Ishikawa (cell line): Measurements from ENCODE around the gene FAM171A2.

ENCODE experiments used
- CEBPB ChIP-seq: IDR thresholded peaks from 2 replicates; pipeline ENCODE4 v1.6.1; 2012
- CREB1 ChIP-seq: IDR thresholded peaks from 2 replicates; pipeline ENCODE4 v1.6.1; 2012; ENCODE audit warnings: low read depth
- EGR1 ChIP-seq: IDR thresholded peaks from 2 replicates; pipeline ENCODE4 v1.6.1; 2012
- EP300 ChIP-seq: IDR thresholded peaks from 2 replicates; pipeline ENCODE4 v1.6.1; 2012; ENCODE audit warnings: borderline replicate concordance
- FOXM1 ChIP-seq: IDR thresholded peaks from 2 replicates; pipeline ENCODE4 v1.6.1; 2012; ENCODE audit warnings: low read depth, borderline replicate concordance
- MAX ChIP-seq: IDR thresholded peaks from 2 replicates; pipeline ENCODE4 v1.6.1; 2012
- NFIC ChIP-seq: IDR thresholded peaks from 2 replicates; pipeline ENCODE4 v1.6.1; 2012
- RAD21 ChIP-seq: IDR thresholded peaks from 2 replicates; pipeline ENCODE4 v1.6.1; 2012; ENCODE audit warnings: low read depth
- REST ChIP-seq: IDR thresholded peaks from 2 replicates; pipeline ENCODE4 v1.6.1; 2012; ENCODE audit warnings: low read depth, mild to moderate bottlenecking
- TAF1 ChIP-seq: IDR thresholded peaks from 2 replicates; pipeline ENCODE4 v1.6.1; 2012; ENCODE audit warnings: low read depth, mild to moderate bottlenecking
- TCF12 ChIP-seq: IDR thresholded peaks from 2 replicates; pipeline ENCODE4 v1.6.1; 2012; ENCODE audit warnings: low read depth
- TEAD4 ChIP-seq: IDR thresholded peaks from 2 replicates; pipeline ENCODE4 v1.6.1; 2012
- YY1 ChIP-seq: IDR thresholded peaks from 2 replicates; pipeline ENCODE4 v1.6.1; 2012; ENCODE audit warnings: low read depth
- TF ChIP-seq, protein P1 (sequence below): IDR thresholded peaks from 2 replicates; pipeline ENCODE4 v1.6.1; 2012

DNA sequence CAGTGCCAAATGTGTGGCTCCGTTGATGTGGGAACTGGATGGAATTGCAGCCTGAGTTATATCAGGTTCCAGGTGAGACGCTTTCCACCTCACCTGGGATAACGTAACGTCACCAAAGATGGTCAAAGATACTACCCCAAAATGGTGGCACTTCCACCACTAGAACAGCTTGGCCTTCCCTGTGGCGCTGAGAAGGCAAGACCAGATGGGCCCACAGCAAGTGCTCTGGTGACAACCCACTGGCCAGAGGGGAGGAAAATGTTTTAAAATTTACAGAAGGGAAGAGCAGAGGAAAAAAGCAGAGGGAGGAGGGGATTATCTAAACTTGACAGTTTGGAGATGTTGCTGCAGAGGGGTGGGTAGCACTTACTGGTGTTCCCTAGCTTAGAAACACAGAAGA is 33.3 kb upstream of the FAM171A2 start:
- TF ChIP-seq EP300 (no peak), YY1 (no peak), CREB1 (no peak), TAF1 (no peak), TCF12 (no peak), REST (no peak), RAD21 (no peak), MAX (no peak), CEBPB (no peak), FOXM1 (no peak), TEAD4 (no peak), EGR1 (no peak), NFIC (no peak)
- TF ChIP-seq, protein P1, sequence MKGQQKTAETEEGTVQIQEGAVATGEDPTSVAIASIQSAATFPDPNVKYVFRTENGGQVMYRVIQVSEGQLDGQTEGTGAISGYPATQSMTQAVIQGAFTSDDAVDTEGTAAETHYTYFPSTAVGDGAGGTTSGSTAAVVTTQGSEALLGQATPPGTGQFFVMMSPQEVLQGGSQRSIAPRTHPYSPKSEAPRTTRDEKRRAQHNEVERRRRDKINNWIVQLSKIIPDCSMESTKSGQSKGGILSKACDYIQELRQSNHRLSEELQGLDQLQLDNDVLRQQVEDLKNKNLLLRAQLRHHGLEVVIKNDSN: no peak
